Panc1 (cell line): ENCODE data around the gene APOO. TPM values are rescaled to one million over a fixed set of nuclear protein-coding genes. Genes with fewer than 3 reads are reported as not detected.

Source experiments
- ATAC-seq: fragments of 200-7000 bp; cut with Tn5 transposase; 2 replicates; pipeline ENCODE4 v1.9.1; 2020; ENCODE audit warnings: mild to moderate bottlenecking, moderate library complexity
- BruUV-seq: library from RNA; stranded (reverse); fragments of 400-500 nt; replicated peaks from 2 replicates; lab custom pipeline; 2021; lab: Mats Ljungman, UMichigan
- CTCF ChIA-PET: fragments of 300-600 bp; sonication (Branson Sonifier 250); formaldehyde crosslinking; loops from one replicate; lab custom pipeline; 2022; ENCODE audit warnings: antibody characterized with exemption; lab: Charles Lee
- POLR2A ChIA-PET: fragments of 300-600 bp; sonication (Branson Sonifier 250); formaldehyde crosslinking; loops from one replicate; lab custom pipeline; 2022; ENCODE audit warnings: antibody characterized with exemption; lab: Charles Lee
- DNase-seq: peaks from one replicate; pipeline ENCODE4 v3.0.0-alpha.2; 2010; ENCODE audit warnings: low read depth, low spot score
- H3K27ac ChIP-seq: 2 replicates; pipeline ENCODE4 v1.5.1; 2011; ENCODE audit warnings: mild to moderate bottlenecking, low read length, inconsistent platforms
- H3K27me3 ChIP-seq: fragments of 200-500 bp; sonication (Bioruptor generic); 2 replicates; pipeline ENCODE4 v1.6.0; 2014; ENCODE audit warnings: low read length, inconsistent platforms; ENCODE audit not compliant: control insufficient read depth, insufficient read depth
- H3K36me3 ChIP-seq: fragments of 200-500 bp; sonication (Bioruptor generic); 2 replicates; pipeline ENCODE4 v1.5.1; 2014; ENCODE audit warnings: inconsistent platforms, mild to moderate bottlenecking, low read length, moderate library complexity; ENCODE audit not compliant: control insufficient read depth, insufficient read depth
- H3K4me1 ChIP-seq: 2 replicates; pipeline ENCODE4 v1.5.1; 2011; ENCODE audit warnings: inconsistent platforms, mild to moderate bottlenecking, low read length, moderate library complexity; ENCODE audit not compliant: control insufficient read depth, insufficient read depth
- H3K4me3 ChIP-seq, 2 experiments: 2 replicates each; pipeline ENCODE4 v1.5.1; 2011 to 2012; ENCODE audit warnings: low read depth in 2 of 2, low read length in 2 of 2, mild to moderate bottlenecking in 2 of 2, inconsistent platforms in 1 of 2, moderate library complexity in 1 of 2
- H3K9me3 ChIP-seq: fragments of 200-500 bp; sonication (Bioruptor generic); 2 replicates; pipeline ENCODE4 v1.5.1; 2014; ENCODE audit warnings: low read depth, mild to moderate bottlenecking, inconsistent platforms, low read length, moderate library complexity; ENCODE audit not compliant: control insufficient read depth, insufficient read depth
- POLR2AphosphoS5 ChIP-seq: IDR thresholded peaks from 2 replicates; pipeline ENCODE4 v1.6.1; 2012; ENCODE audit warnings: mild to moderate bottlenecking, low read depth, low read length, moderate library complexity
- REST ChIP-seq, 2 experiments: IDR thresholded peaks; 2 replicates each; pipeline ENCODE4 v1.6.1; 2011 to 2012; ENCODE audit warnings: low read depth in 2 of 2, control low read depth in 1 of 2, low read length in 1 of 2, mild to moderate bottlenecking in 1 of 2, moderate library complexity in 1 of 2; ENCODE audit not compliant: insufficient read depth in 1 of 2
- SIN3A ChIP-seq: IDR thresholded peaks from 2 replicates; pipeline ENCODE4 v1.6.1; 2012; ENCODE audit warnings: low read depth, mild to moderate bottlenecking, low read length, moderate library complexity, borderline replicate concordance; ENCODE audit not compliant: insufficient read depth
- TCF7L2 ChIP-seq: IDR thresholded peaks from 2 replicates; pipeline ENCODE4 v1.6.1; 2011; ENCODE audit warnings: mild to moderate bottlenecking, low read depth, low read length, inconsistent platforms
- in situ Hi-C: cut with HindIII; loops from 2 replicates; pipeline ENCODE4 v1.10.0; 2016; ENCODE audit warnings: low sequenced_read_pairs, low pct_unique_long_range_greater_than_20kb
- intact Hi-C: fragments of 100-400 bp; cut with micrococcal nuclease; formaldehyde crosslinking; loops from one replicate; pipeline ENCODE4 v1.10.0; 2022; ENCODE audit not compliant: unreplicated experiment
- total RNA-seq: library from RNA; stranded (reverse); gene quantifications from one replicate; pipeline ENCODE4 v1.2.1, GENCODE V29; 2021; ENCODE audit not compliant: unreplicated experiment
- TF ChIP-seq, protein P1 (sequence below): fragments of 450-650 bp; IDR thresholded peaks from 2 replicates; pipeline ENCODE4 v1.5.1; 2017; ENCODE audit warnings: mild to moderate bottlenecking

Gene APOO
- total RNA-seq, 1 experiment from 2014 or later: 36.8 TPM

DNA sequence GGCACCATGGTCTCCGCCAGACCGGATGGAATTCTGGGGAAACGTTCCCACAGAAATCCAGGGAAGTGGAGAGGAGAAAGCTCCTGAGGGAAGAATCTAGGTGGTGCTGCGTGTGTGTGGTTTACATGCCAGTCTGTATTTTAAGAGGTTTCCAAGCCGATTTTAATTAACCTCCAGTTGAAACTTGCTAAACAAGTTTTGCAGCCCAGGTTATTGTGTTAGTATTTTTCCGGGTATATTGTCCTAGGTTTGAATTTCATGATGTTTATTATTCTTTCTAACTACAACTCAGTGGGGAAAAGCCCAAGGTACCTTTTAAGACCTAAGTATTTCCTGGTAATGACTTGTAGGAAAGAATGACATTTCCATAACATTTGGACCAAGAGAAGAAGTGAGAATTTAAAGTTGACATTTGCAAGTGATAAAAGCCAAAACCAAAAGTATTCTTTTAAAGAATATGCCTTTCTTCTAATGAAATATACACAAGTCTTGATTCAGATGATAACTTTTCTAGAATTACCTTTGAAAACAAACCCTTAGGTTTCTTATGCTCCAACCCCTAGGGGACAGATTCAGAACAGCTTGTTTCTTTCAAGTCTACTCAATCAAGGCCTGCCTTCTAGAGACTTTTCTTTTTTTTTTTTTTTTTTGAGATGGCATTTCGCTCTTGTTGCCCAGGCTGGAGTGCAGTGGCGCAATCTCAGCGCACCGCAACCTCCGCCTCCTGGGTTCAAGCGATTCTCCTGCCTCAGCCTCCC lies 110.2 kb downstream of the APOO start:
- no peak for DNase-seq

GRCh38 chrX:23795221-23795620 lies 112.5 kb downstream of the APOO start:
- ATAC-seq (no peak), DNase-seq (no peak)
- ChIA-PET CTCF (no interaction called here), POLR2A (no interaction called here)
- no peaks in the 10 kb centered on the region for H3K9me3 ChIP-seq
- no peak for TF ChIP-seq REST (IDR thresholded peaks at IDR 0.05; ENCODE audit: insufficient read depth in 1 of 2, low read depth in 2 of 2, low read length in 1 of 2)
- peaks cover 2% of the 10 kb centered on the region; the same call in 1 of the 2 replicates for H3K4me1 ChIP-seq
- in situ Hi-C loops (no loop called here), intact Hi-C loops (no loop called here)
- no TSS peak for BruUV-seq
- H3K27ac ChIP-seq: no peak overlapping the region
- no peaks in the 10 kb centered on the region for H3K27me3 ChIP-seq
- H3K4me3 ChIP-seq: no peak overlapping the region
- H3K36me3 ChIP-seq: no peaks in the 10 kb centered on the region

More for the DNA sequence above, 110.2 kb downstream of the APOO start:
- no peak for TF ChIP-seq POLR2AphosphoS5
- no peak for TF ChIP-seq REST (IDR thresholded peaks at IDR 0.05; ENCODE audit: insufficient read depth in 1 of 2, low read depth in 2 of 2, low read length in 1 of 2)
- no peak for TF ChIP-seq TCF7L2
- TF ChIP-seq, protein P1, sequence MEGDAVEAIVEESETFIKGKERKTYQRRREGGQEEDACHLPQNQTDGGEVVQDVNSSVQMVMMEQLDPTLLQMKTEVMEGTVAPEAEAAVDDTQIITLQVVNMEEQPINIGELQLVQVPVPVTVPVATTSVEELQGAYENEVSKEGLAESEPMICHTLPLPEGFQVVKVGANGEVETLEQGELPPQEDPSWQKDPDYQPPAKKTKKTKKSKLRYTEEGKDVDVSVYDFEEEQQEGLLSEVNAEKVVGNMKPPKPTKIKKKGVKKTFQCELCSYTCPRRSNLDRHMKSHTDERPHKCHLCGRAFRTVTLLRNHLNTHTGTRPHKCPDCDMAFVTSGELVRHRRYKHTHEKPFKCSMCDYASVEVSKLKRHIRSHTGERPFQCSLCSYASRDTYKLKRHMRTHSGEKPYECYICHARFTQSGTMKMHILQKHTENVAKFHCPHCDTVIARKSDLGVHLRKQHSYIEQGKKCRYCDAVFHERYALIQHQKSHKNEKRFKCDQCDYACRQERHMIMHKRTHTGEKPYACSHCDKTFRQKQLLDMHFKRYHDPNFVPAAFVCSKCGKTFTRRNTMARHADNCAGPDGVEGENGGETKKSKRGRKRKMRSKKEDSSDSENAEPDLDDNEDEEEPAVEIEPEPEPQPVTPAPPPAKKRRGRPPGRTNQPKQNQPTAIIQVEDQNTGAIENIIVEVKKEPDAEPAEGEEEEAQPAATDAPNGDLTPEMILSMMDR: no peak
- no peak for TF ChIP-seq SIN3A
- H3K4me1 ChIP-seq: peaks cover 2% of the 10 kb centered on the region; the same call in 1 of the 2 replicates
- CTCF ChIA-PET: interaction anchor here (0.6 to 1.0 kb wide), 2 partner anchors 15 to 103 kb away, joined by 3 to 4 read pairs; partner anchors contain the start of gene SAT1
- no peak overlapping the region for H3K4me3 ChIP-seq
- POLR2A ChIA-PET: no interaction called here
- no TSS peak for BruUV-seq
- in situ Hi-C loops (no loop called here), intact Hi-C loops (no loop called here)
- ATAC-seq: no peak; the same call in 1 of the 2 replicates
- no peaks in the 10 kb centered on the region for H3K27me3 ChIP-seq
- no peaks in the 10 kb centered on the region for H3K9me3 ChIP-seq
- H3K36me3 ChIP-seq: no peaks in the 10 kb centered on the region
- H3K27ac ChIP-seq: peak overlapping the region; percentile 29; the same call in 1 of the 2 replicates
